Calu3 (cell line): ENCODE results near the gene PTPRZ1. TPM values are rescaled to one million over a fixed set of nuclear protein-coding genes. Genes with fewer than 3 reads are reported as not detected.

Source experiments
- BruUV-seq: library from RNA; stranded (reverse); fragments of 400-500 nt; replicated peaks from 2 replicates; lab custom pipeline; 2021; lab: Mats Ljungman, UMichigan
- CTCF ChIA-PET: fragments of 300-600 bp; sonication (Branson Sonifier 250); formaldehyde crosslinking; loops from one replicate; lab custom pipeline; 2022; ENCODE audit warnings: antibody characterized with exemption; lab: Charles Lee
- DNase-seq: peaks from one replicate; pipeline ENCODE4 v3.0.0; 2022
- H3K27ac Mint-ChIP-seq: one replicate; pipeline ENCODE4 v1.8.0; 2022; ENCODE audit warnings: mixed read lengths; ENCODE audit not compliant: unreplicated experiment
- H3K27me3 Mint-ChIP-seq: one replicate; pipeline ENCODE4 v1.8.0; 2022; ENCODE audit warnings: mixed read lengths; ENCODE audit not compliant: unreplicated experiment
- H3K36me3 Mint-ChIP-seq: one replicate; pipeline ENCODE4 v1.8.0; 2022; ENCODE audit warnings: mild to moderate bottlenecking, moderate library complexity, mixed read lengths; ENCODE audit not compliant: insufficient read depth, unreplicated experiment
- H3K4me1 Mint-ChIP-seq: one replicate; pipeline ENCODE4 v1.8.0; 2022; ENCODE audit warnings: mild to moderate bottlenecking, low read depth, mixed read lengths; ENCODE audit not compliant: unreplicated experiment
- H3K4me3 Mint-ChIP-seq: one replicate; pipeline ENCODE4 v1.8.0; 2022; ENCODE audit warnings: mild to moderate bottlenecking, low read depth, moderate library complexity, mixed read lengths; ENCODE audit not compliant: unreplicated experiment
- H3K9me3 Mint-ChIP-seq: one replicate; pipeline ENCODE4 v1.8.0; 2022; ENCODE audit warnings: low read depth, mixed read lengths; ENCODE audit not compliant: unreplicated experiment
- CTCF ChIP-seq: fragments of 200-600 bp; IDR thresholded peaks from one replicate; pipeline ENCODE4 v1.8.0; 2022; ENCODE audit warnings: antibody characterized with exemption; ENCODE audit not compliant: unreplicated experiment
- intact Hi-C: fragments of 100-400 bp; cut with micrococcal nuclease; formaldehyde crosslinking; loops from one replicate; pipeline ENCODE4 v1.10.0; 2022; ENCODE audit not compliant: unreplicated experiment
- total RNA-seq: library from RNA; stranded (reverse); gene quantifications from 2 replicates; pipeline ENCODE4 v1.2.3, GENCODE V29; 2022

Gene PTPRZ1
- total RNA-seq, 1 experiment from 2014 or later = 4.9 TPM

- Mint-ChIP-seq H3K36me3 (no peaks in the 10 kb centered on the region), H3K4me3 (no peak overlapping the region), H3K27ac (no peak overlapping the region), H3K9me3 (peaks cover 11% of the 10 kb centered on the region), H3K27me3 (no peaks in the 10 kb centered on the region), H3K4me1 (no peaks in the 10 kb centered on the region)
- no TSS peak for BruUV-seq
- CTCF ChIA-PET = no interaction called here
- intact Hi-C loops = no loop called here
- TF ChIP-seq CTCF = no peak
- no peak for DNase-seq
Measured at GRCh38 chr7:122103064-122103463, 230.1 kb downstream of the PTPRZ1 start.
